Astrocyte of the cerebellum (primary cell): Measurements from ENCODE around the gene FYB2.

ENCODE experiments used
- DNase-seq: peaks from one replicate; pipeline ENCODE4 v3.0.0-alpha.2; 2011; ENCODE audit warnings: low read depth
- H3K4me3 ChIP-seq: 2 replicates; pipeline ENCODE4 v1.5.1; 2011; ENCODE audit warnings: mild to moderate bottlenecking, low read depth, low read length, moderate library complexity
- CTCF ChIP-seq: IDR thresholded peaks from 2 replicates; pipeline ENCODE4 v1.5.1; 2012; ENCODE audit warnings: low read length, low read depth, moderate library complexity, mild to moderate bottlenecking; ENCODE audit errors: missing control alignments
- in situ Hi-C: cut with HindIII; loops from 2 replicates; pipeline ENCODE4 v1.10.0; 2017; ENCODE audit warnings: low sequenced_read_pairs

Gene FYB2

GRCh38 chr1:56719171-56719570 lies 100.0 kb downstream of the FYB2 start:
- no peak overlapping the region for H3K4me3 ChIP-seq
- DNase-seq: no peak
- TF ChIP-seq CTCF: no peak
- in situ Hi-C loops: loop anchor here (5.0 kb wide), 1 partner anchor 78 kb away; no protein-coding TSS in a partner anchor

GRCh38 chr1:56715156-56715555 lies 104.0 kb downstream of the FYB2 start:
- TF ChIP-seq CTCF: no peak
- no peak for DNase-seq
- no peak overlapping the region for H3K4me3 ChIP-seq
- in situ Hi-C loops: loop anchor here (5.0 kb wide), 1 partner anchor 82 kb away; no protein-coding TSS in a partner anchor

- TF ChIP-seq CTCF: no peak
- DNase-seq: no peak
- H3K4me3 ChIP-seq: no peak overlapping the region
- in situ Hi-C loops: no loop called here
These were observed 106.1 kb downstream of the FYB2 start for GRCh38 chr1:56713112-56713511.

- in situ Hi-C loops: no loop called here
- no peak for DNase-seq
- no peak overlapping the region for H3K4me3 ChIP-seq
- no peak for TF ChIP-seq CTCF
These were observed 107.1 kb downstream of the FYB2 start for GRCh38 chr1:56712150-56712549.

GRCh38 chr1:56710646-56711045 lies 108.6 kb downstream of the FYB2 start:
- TF ChIP-seq CTCF: no peak
- in situ Hi-C loops: no loop called here
- peak; percentile 60 for DNase-seq
- no peak overlapping the region for H3K4me3 ChIP-seq

- no peak for TF ChIP-seq CTCF
- DNase-seq: no peak
- in situ Hi-C loops: no loop called here
- no peak overlapping the region for H3K4me3 ChIP-seq
These were observed 109.2 kb downstream of the FYB2 start for GRCh38 chr1:56709995-56710394.

GRCh38 chr1:56709269-56709880 lies 109.8 kb downstream of the FYB2 start:
- peak; percentile 43 for TF ChIP-seq CTCF
- in situ Hi-C loops: no loop called here
- peak; percentile 47 for DNase-seq
- H3K4me3 ChIP-seq: no peak overlapping the region
